ENCODE results near the gene MLN.

The MLN gene

DNA sequence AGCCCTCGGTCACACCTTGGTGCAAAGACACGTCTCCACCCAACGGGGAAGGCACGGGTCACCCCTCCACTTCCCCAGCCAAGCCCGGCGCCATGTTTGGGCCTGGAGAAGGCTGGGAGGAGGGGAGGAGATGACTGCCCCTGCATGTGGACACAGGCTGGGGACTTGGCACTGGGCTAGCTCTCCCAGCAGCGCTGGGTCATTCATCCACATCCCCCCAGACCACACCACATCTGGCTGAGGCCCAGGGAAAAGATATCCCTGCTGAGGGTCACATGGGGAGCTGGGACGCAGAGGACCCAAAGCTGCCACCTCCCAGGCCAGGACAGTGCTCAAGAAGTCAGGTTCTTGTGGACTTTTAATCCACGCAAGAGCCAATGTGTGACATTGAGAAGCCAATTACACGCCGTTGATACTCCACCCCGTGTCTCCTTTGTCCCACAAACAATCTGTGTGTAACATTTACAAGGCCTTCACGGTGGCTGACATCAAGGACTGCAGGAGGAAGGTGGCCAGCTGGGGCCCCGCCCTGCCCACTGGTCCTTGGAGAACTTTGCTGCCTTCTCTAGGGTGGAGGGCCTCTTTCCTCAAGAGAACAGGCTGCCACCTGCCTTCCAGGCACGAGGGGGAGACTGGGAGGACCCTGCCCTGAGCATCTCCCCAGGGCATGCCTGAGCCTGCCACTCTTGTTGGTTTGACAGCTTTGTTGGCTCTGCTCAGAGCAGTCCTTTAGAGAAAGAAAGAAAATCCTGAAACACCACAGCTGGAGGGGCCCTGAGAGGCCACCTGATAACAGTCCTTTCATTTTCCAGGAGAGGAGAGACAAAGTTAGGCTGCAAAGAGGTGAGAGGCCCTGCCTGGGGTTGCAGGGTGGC lies 51.8 kb downstream of the MLN start:
- no peak for DNase-seq

DNA sequence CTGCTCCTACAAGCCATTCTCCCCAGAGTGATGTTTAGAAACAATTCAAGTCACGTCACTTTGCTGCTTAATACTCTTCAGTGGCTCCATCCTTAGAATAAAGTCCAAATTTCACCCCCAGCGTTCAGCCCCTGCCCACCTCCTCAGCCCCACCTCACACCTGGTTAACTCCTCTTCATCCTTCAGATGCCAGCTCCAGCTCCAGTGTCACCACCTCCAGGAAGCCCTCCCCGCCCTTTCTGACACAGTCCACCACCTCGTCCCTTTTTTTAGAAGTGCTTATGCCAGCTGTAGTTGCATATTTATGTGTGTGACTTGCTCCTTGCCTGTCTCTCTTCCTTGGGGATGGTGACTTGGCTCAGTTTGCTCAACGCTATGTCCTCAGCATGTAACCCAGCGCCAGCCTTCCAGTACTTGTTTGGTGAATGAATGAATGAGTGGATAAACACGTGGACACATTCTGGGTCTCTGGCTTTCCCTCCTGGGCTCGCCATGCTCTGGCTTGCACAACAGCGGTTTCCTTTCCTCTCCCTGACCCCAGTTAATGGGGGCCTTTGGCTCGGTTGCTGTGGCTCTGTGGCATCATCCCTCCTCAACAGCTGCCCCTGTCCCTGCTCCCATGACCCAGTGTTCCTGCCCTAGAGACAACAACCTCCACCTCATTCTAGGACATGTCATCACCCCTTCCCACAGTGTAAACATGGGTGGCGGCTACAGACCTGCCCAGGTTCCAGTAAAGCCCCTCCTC lies 53.4 kb downstream of the MLN start:
- DNase-seq, result no peak

GRCh38 chr6:33749401-33749800 lies 54.4 kb downstream of the MLN start:
- no peak for DNase-seq

DNA sequence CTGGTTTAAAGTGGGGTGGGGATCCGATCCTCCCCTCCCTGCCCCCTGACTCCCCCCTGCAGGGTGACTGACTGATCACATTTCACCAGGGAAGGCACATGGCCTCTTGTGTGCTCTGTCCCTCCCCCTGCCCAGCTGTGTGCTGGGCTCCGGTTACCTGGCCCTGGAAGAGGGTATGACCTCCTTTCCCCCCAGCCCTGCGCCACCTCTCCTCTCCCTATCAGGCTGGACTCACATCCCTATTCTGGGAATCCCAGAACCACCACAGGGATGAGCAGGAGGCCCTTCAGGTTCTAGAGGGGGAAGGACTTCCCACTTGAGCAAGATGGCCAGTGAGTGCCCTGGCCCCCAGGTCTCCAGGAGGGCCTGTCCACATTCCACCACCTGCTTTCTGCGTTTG lies 55.0 kb downstream of the MLN start:
- no peak for DNase-seq

DNA sequence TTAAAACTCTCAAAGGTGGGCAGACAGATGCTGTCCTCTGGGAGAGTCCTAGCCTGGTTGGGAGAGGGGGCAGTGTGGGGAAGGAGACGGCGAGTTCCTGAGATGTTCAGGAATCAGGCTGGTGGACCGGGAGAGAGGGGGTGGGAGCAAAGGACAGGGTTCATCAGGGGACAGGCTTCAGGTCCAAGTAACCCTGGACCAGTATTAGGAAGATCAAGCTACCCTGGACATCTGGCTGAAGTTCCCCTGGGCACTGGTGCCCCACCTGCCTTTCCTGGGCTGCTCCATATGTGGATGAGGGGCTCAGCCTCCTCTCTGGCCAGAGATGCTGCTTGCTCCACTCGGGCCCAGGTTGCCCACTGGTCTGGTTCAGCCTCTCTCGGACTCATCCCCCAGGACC lies 56.0 kb downstream of the MLN start:
- DNase-seq, result no peak

- DNase-seq, result no peak
Measured at GRCh38 chr6:33746651-33747100, 57.1 kb downstream of the MLN start, which contains the start of gene IP6K3. Gene IP6K3 (minus strand): TSS chr6:33746905. CDS start chr6:33735476, 11,429 bp downstream.

DNA sequence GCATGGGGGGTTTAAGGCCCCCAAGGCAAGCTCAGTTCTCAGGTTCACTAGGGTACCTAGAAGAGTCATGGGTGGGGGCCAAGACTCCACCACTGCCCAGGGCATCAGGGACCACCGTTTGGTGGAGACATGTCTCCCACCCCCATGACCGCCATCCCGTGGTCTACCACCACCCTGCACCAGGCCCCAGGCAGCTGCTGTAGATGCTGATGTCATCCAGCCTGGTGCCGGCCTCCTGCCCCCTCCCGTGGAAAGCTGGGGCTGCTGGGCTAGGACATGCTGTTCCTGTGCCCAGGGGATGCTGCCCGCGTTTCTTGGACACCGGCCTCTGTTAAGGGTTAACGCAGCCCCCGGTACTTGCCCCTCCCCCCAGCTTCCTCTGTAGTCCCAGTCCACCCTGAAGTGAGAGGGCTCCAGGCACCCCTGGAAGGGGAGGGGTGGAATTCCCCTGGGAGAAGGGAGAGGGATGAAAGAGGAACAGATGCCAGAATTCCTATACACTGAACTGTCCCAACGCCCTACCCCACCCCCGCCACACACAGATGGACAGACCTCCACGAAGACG lies 57.7 kb downstream of the MLN start:
- no peak for DNase-seq

DNA sequence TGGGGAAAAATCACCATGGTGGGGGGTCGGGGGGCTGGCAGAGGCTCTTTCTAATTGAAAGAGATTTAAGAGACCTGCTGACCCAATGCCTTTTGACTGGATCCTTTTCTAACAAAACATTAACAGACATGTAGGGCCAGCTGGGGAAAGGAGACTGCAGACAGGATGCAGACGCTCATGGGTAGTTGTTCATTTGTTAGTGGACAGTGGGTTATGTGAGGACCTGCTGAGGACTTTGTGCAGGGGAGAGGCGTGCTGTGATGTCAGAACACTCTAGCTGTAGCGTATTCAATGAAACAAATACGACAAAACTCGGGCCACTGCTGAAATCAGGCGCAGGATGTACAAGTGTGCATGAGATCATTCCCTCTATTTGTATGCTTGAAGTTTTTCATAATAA lies 58.3 kb downstream of the MLN start:
- DNase-seq, result no peak

DNA sequence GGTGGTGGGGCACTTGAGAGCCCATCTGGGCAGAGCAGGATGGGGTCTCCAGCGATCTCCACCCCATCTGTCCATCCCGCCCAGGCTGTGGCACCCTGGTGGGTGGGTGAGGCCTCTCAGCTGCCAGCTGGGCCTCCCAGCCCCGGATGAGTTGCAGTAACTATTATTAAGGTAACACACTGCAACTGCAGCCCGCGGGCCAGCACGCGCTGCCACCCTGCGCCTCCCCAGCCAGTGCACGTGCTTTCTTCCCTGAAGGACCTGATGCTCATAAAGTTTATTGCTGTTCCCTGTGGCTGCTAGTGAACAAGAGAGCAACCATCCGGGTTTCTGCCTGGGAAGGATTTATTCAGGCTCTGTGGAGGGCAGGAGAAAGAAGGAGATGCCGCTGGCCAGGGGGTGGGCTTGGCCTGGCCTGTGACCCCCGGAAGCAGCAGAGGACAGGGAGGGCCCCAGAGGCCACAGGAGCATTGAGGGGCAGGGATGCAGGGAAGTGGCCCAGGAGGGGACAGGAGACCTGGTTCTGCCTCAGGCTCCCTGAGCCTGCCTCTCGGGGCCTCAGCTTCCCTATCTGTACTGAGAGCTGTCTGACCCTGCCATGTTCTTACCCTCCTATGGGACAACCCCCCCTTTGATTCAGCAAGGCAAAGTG lies 58.8 kb downstream of the MLN start:
- DNase-seq, result no peak
